Measurements from ENCODE around the gene ORM2. TPM values are rescaled to one million over a fixed set of nuclear protein-coding genes. Genes with fewer than 3 reads are reported as not detected.

The ORM2 gene
- total RNA-seq, 1 experiment from 2014 or later, result 0.59 TPM

DNA sequence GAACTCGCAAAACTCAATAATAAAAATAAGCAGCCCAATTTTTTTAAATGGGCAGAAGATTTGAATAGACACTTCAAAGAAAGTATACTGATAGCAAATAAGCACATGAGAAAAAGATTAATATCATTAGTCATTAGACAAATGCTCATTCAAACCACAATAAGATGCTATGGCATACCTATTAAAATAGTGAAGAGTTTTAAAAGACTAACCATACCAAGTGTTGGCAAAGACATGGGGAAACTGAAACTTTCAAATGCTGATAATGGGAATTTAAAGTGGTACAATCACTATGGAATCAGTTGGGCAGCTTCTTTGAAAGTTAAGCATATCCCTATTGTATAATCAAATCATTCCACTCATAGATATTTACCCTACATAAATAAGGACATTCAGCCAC, 33.3 kb upstream of the ORM2 start:
- ChIA-PET POLR2A (no interaction called here), CTCF (no interaction called here), RAD21 (ENCODE audit: low non-redundant PET in 1 of 2, low total read pairs in 2 of 2, uncharacterized antibody in 2 of 2, unreplicated experiment in 2 of 2) (no interaction called here)
- no peaks in the 10 kb centered on the region for H3K9me2 ChIP-seq (ENCODE audit: insufficient read depth)
- H4K20me1 ChIP-seq (ENCODE audit: insufficient read depth), result no peaks in the 10 kb centered on the region
- intact Hi-C loops (cut with micrococcal nuclease), result no loop called here
- BruUV-seq (replicated peaks), result no TSS peak
- no peak overlapping the region for H3K9ac ChIP-seq (ENCODE audit: low read length)
- ATAC-seq (no peak), DNase-seq (ENCODE audit: low read depth, low spot score) (no peak)
- no peak overlapping the region for H3K4me3 ChIP-seq (replicated peaks in 1 of 2; ENCODE audit: low read depth in 1 of 2, low read length in 2 of 2)
- no peaks in the 10 kb centered on the region for H3K27me3 ChIP-seq (ENCODE audit: insufficient read depth, low read length)
- TF ChIP-seq CEBPB (IDR thresholded peaks at IDR 0.05; ENCODE audit: low read depth) (no peak), SRF (IDR thresholded peaks at IDR 0.05; ENCODE audit: low read depth) (no peak), CBX3 (IDR thresholded peaks at IDR 0.05; ENCODE audit: low read depth) (no peak), TCF7L2 (IDR thresholded peaks at IDR 0.05; ENCODE audit: borderline replicate concordance, extremely low read depth, insufficient read depth, insufficient read length) (no peak), POLR2A (IDR thresholded peaks at IDR 0.05; ENCODE audit: borderline replicate concordance, extremely low read depth, insufficient read depth, insufficient read length) (no peak), ZFX (IDR thresholded peaks at IDR 0.05) (no peak), FOSL1 (IDR thresholded peaks at IDR 0.05; ENCODE audit: low read depth) (no peak), ZNF274 (IDR thresholded peaks at IDR 0.05; ENCODE audit: low read depth, low read length) (no peak), YY1 (IDR thresholded peaks at IDR 0.05; ENCODE audit: extremely low read depth, insufficient replicate concordance, low read depth, low read length) (no peak), SP1 (IDR thresholded peaks at IDR 0.05; ENCODE audit: low read depth) (no peak), ELF1 (IDR thresholded peaks at IDR 0.05; ENCODE audit: borderline replicate concordance, low read depth) (no peak), EZH2phosphoT487 (IDR thresholded peaks at IDR 0.05; ENCODE audit: borderline replicate concordance) (no peak), RAD21 (IDR thresholded peaks at IDR 0.05; ENCODE audit: low read depth) (no peak), JUND (IDR thresholded peaks at IDR 0.05) (no peak), POLR2AphosphoS5 (IDR thresholded peaks at IDR 0.05; ENCODE audit: low read depth, low read length) (no peak)
- TF ChIP-seq, protein P1, sequence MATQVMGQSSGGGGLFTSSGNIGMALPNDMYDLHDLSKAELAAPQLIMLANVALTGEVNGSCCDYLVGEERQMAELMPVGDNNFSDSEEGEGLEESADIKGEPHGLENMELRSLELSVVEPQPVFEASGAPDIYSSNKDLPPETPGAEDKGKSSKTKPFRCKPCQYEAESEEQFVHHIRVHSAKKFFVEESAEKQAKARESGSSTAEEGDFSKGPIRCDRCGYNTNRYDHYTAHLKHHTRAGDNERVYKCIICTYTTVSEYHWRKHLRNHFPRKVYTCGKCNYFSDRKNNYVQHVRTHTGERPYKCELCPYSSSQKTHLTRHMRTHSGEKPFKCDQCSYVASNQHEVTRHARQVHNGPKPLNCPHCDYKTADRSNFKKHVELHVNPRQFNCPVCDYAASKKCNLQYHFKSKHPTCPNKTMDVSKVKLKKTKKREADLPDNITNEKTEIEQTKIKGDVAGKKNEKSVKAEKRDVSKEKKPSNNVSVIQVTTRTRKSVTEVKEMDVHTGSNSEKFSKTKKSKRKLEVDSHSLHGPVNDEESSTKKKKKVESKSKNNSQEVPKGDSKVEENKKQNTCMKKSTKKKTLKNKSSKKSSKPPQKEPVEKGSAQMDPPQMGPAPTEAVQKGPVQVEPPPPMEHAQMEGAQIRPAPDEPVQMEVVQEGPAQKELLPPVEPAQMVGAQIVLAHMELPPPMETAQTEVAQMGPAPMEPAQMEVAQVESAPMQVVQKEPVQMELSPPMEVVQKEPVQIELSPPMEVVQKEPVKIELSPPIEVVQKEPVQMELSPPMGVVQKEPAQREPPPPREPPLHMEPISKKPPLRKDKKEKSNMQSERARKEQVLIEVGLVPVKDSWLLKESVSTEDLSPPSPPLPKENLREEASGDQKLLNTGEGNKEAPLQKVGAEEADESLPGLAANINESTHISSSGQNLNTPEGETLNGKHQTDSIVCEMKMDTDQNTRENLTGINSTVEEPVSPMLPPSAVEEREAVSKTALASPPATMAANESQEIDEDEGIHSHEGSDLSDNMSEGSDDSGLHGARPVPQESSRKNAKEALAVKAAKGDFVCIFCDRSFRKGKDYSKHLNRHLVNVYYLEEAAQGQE (IDR thresholded peaks at IDR 0.05; ENCODE audit: low read depth), result no peak
- TF ChIP-seq, protein P2, sequence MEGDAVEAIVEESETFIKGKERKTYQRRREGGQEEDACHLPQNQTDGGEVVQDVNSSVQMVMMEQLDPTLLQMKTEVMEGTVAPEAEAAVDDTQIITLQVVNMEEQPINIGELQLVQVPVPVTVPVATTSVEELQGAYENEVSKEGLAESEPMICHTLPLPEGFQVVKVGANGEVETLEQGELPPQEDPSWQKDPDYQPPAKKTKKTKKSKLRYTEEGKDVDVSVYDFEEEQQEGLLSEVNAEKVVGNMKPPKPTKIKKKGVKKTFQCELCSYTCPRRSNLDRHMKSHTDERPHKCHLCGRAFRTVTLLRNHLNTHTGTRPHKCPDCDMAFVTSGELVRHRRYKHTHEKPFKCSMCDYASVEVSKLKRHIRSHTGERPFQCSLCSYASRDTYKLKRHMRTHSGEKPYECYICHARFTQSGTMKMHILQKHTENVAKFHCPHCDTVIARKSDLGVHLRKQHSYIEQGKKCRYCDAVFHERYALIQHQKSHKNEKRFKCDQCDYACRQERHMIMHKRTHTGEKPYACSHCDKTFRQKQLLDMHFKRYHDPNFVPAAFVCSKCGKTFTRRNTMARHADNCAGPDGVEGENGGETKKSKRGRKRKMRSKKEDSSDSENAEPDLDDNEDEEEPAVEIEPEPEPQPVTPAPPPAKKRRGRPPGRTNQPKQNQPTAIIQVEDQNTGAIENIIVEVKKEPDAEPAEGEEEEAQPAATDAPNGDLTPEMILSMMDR (IDR thresholded peaks at IDR 0.05 in 2 of 3, conservative IDR thresholded peaks at IDR 0.05 in 1 of 3; ENCODE audit: borderline replicate concordance in 1 of 3, insufficient read depth in 1 of 3, low read depth in 2 of 3, low read length in 2 of 3), result no peak
- TF ChIP-seq, protein P3, sequence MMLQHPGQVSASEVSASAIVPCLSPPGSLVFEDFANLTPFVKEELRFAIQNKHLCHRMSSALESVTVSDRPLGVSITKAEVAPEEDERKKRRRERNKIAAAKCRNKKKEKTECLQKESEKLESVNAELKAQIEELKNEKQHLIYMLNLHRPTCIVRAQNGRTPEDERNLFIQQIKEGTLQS (IDR thresholded peaks at IDR 0.05), result no peak
- H3K4me1 ChIP-seq (ENCODE audit: control insufficient read depth in 1 of 2, insufficient read depth in 2 of 2, low read length in 2 of 2), result no peaks in the 10 kb centered on the region
- H2AFZ ChIP-seq (ENCODE audit: low read depth, low read length, poor library complexity, severe bottlenecking), result no peak overlapping the region
- no peak overlapping the region for H3K4me2 ChIP-seq (ENCODE audit: low read length)
- no peaks in the 10 kb centered on the region for H3K79me2 ChIP-seq (ENCODE audit: insufficient read depth, low read length)
- no peaks in the 10 kb centered on the region for H3K9me3 ChIP-seq (ENCODE audit: control insufficient read depth in 1 of 2, insufficient read depth in 1 of 2, low read depth in 1 of 2, low read length in 2 of 2)
- H3K36me3 ChIP-seq (ENCODE audit: control insufficient read depth in 1 of 2, insufficient read depth in 2 of 2, low read length in 2 of 2), result peaks cover 0 to 8% of the 10 kb centered on the region in 2 experiments; a peak in 1 of 4 replicates
- H3K27ac ChIP-seq (ENCODE audit: low read depth, low read length), result no peak overlapping the region
